ENCODE results near the gene LMBR1L. TPM values are rescaled to one million over a fixed set of nuclear protein-coding genes. Genes with fewer than 3 reads are reported as not detected.

LMBR1L gene
- total RNA-seq, 1 donor from 2014 or later = 90.8 TPM

GRCh38 chr12:49051373-49051764 is 59.3 kb downstream of the LMBR1L start:
- no peak for DNase-seq

- DNase-seq = no peak
Measured at GRCh38 chr12:49050507-49051372, 59.9 kb downstream of the LMBR1L start.

GRCh38 chr12:49049566-49050224 is 61.0 kb downstream of the LMBR1L start:
- no peak for DNase-seq

- no peak for DNase-seq
Measured at GRCh38 chr12:49048953-49049352, 61.7 kb downstream of the LMBR1L start.

Small RNAs within 50 kb of the gene (small RNA-seq; reads per million reads assigned to genes)
- gene RF00019 = not detected

Other genes with a start within 250 kb of the LMBR1L start
- 22.9 TPM for gene RND1, start 245.0 kb downstream of the LMBR1L start, total RNA-seq
- gene FKBP11, start 185.4 kb downstream of the LMBR1L start, total RNA-seq = 3.6 TPM
- 67.5 TPM for gene ARF3, start 153.4 kb downstream of the LMBR1L start, total RNA-seq
- 6.2 TPM for gene WNT10B, start 139.1 kb downstream of the LMBR1L start, total RNA-seq
- gene WNT1, start 132.5 kb downstream of the LMBR1L start, total RNA-seq = not detected
- 9.2 TPM for gene DDN, start 111.5 kb downstream of the LMBR1L start, total RNA-seq
- 27.9 TPM for gene PRKAG1, start 92.1 kb downstream of the LMBR1L start, total RNA-seq
- 17.6 TPM for gene KMT2D, start 50.1 kb downstream of the LMBR1L start, total RNA-seq
- gene RHEBL1, start 40.9 kb downstream of the LMBR1L start, total RNA-seq = 0.78 TPM
- 0.47 TPM for gene DHH, start 16.0 kb downstream of the LMBR1L start, total RNA-seq
- 1,492 TPM for gene TUBA1B, start 20.5 kb upstream of the LMBR1L start, total RNA-seq
- 9,948 TPM for gene TUBA1A, start 78.2 kb upstream of the LMBR1L start, total RNA-seq
- 33.5 TPM for gene TUBA1C, start 154.2 kb upstream of the LMBR1L start, total RNA-seq
- gene PRPH, start 184.3 kb upstream of the LMBR1L start, total RNA-seq = not detected
- gene TROAP, start 212.4 kb upstream of the LMBR1L start, total RNA-seq = 1.2 TPM
- 0.16 TPM for gene C1QL4, start 226.3 kb upstream of the LMBR1L start, total RNA-seq
- gene DNAJC22, start 236.0 kb upstream of the LMBR1L start, total RNA-seq = 0.78 TPM